GM23338 (cell line): ENCODE results near the gene MIX23.

Source experiments
- CREB1 ChIP-seq: fragments of 250-450 bp; sonication (Bioruptor Pico); IDR thresholded peaks from 2 replicates; pipeline ENCODE4 v1.5.0; 2020; ENCODE audit warnings: low read depth, mild to moderate bottlenecking, moderate library complexity
- CTCF ChIP-seq, 2 experiments: fragments of 200-600 bp in 1 of 2; sonication (generic) in 1 of 2; conservative IDR thresholded peaks; 2 replicates each; pipeline versions ENCODE4 v1.5.1 to v1.6.1; 2016 to 2017; ENCODE audit warnings: antibody characterized with exemption in 2 of 2, low read depth in 2 of 2, mild to moderate bottlenecking in 2 of 2, moderate library complexity in 1 of 2

- TF ChIP-seq CTCF (conservative IDR thresholded peaks at IDR 0.05; ENCODE audit: low read depth in 2 of 2) (no peak), CREB1 (CRISPR knock-in tag) (no peak)
These were observed 26.4 kb upstream of the MIX23 start for GRCh38 chr3:122409446-122409845.
